Neural cell (in vitro differentiated cells): Measurements from ENCODE around the gene TOX2.

ENCODE experiments used
- CTCF ChIP-seq: fragments of 450-650 bp; IDR thresholded peaks from 2 replicates; pipeline ENCODE4 v1.5.1; 2014; ENCODE audit warnings: antibody characterized with exemption, mild to moderate bottlenecking, moderate library complexity; ENCODE audit not compliant: poor library complexity, severe bottlenecking
- EP300 ChIP-seq: fragments of 450-650 bp; conservative IDR thresholded peaks from 2 replicates; pipeline ENCODE4 v1.6.1; 2014; ENCODE audit warnings: antibody characterized with exemption, mild to moderate bottlenecking, moderate library complexity; ENCODE audit not compliant: poor library complexity, severe bottlenecking
- EZH2 ChIP-seq: fragments of 200-600, 300-800 bp; shearing (Covaris generic), sonication (generic); IDR thresholded peaks from 2 replicates; pipeline ENCODE4 v1.6.1; 2014; ENCODE audit warnings: antibody characterized with exemption, low read length, borderline replicate concordance, mild to moderate bottlenecking; ENCODE audit not compliant: insufficient read depth, poor library complexity, severe bottlenecking
- POLR2AphosphoS5 ChIP-seq: IDR thresholded peaks from 2 replicates; pipeline ENCODE4 v1.6.1; 2012
- RAD21 ChIP-seq: fragments of 450-650 bp; conservative IDR thresholded peaks from 2 replicates; pipeline ENCODE4 v1.6.1; 2014; ENCODE audit warnings: antibody characterized with exemption, mild to moderate bottlenecking, moderate library complexity
- SMC3 ChIP-seq: fragments of 450-650 bp; conservative IDR thresholded peaks from 2 replicates; pipeline ENCODE4 v1.6.1; 2014; ENCODE audit warnings: antibody characterized with exemption, mild to moderate bottlenecking, moderate library complexity; ENCODE audit not compliant: poor library complexity
- TAF1 ChIP-seq: IDR thresholded peaks from 2 replicates; pipeline ENCODE4 v1.6.1; 2012; ENCODE audit warnings: low read depth

DNA sequence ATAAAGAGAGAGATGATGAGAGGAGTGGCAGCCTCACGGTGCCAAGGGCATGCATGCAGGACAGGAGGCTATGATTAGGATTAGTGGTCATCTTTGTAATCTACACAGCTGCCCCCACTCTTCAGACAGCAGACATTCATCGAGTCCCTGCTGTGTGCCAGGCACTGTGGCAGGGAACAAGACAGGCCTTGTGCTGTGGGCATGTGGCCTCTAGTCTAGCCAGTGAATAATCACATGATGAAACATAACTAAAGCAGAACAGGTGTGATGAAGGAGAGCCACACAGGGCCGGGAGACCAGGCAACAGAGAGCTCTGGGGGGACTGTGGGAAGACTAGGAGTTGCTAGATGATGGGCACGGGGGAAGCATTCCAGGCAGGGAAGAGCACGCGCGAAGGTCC lies 22.2 kb downstream of the TOX2 start:
- no peak for TF ChIP-seq CTCF
- no peak for TF ChIP-seq EP300
- TF ChIP-seq RAD21: no peak
- TF ChIP-seq POLR2AphosphoS5: no peak
- TF ChIP-seq EZH2: no peak
- TF ChIP-seq TAF1: no peak
- TF ChIP-seq SMC3: no peak
